HEK293T (cell line): ENCODE measurements around the gene TOMM40L.

Source experiments
- FOXM1 ChIP-seq: fragments of 450-650 bp; IDR thresholded peaks from 2 replicates; pipeline ENCODE4 v1.6.1; 2017; ENCODE audit warnings: mild to moderate bottlenecking, borderline replicate concordance
- LEF1 ChIP-seq: fragments of 450-650 bp; IDR thresholded peaks from 2 replicates; pipeline ENCODE4 v1.6.1; 2017; ENCODE audit warnings: mild to moderate bottlenecking, borderline replicate concordance
- SP1 ChIP-seq: fragments of 450-650 bp; IDR thresholded peaks from 2 replicates; pipeline ENCODE4 v1.6.1; 2017
- SUZ12 ChIP-seq: fragments of 450-650 bp; IDR thresholded peaks from 2 replicates; pipeline ENCODE4 v1.6.1; 2016; ENCODE audit warnings: mild to moderate bottlenecking

GRCh38 chr1:161195171-161195570 is 30.7 kb upstream of the TOMM40L start:
- TF ChIP-seq SP1: no peak
- no peak for TF ChIP-seq LEF1
- no peak for TF ChIP-seq SUZ12
- TF ChIP-seq FOXM1: no peak
